ENCODE data around the gene TULP1. TPM values are rescaled to one million over a fixed set of nuclear protein-coding genes. Genes with fewer than 3 reads are reported as not detected.
A peak's percentile ranks its signal among the peaks of the same experiment; 100 is the strongest.

TULP1 gene
- total and polyA plus RNA-seq, 2 of the 8 experiments (the other 6 are each of a cell fraction or from before 2014, with no cell fraction given) = 3.2 to 6.8 TPM

DNA sequence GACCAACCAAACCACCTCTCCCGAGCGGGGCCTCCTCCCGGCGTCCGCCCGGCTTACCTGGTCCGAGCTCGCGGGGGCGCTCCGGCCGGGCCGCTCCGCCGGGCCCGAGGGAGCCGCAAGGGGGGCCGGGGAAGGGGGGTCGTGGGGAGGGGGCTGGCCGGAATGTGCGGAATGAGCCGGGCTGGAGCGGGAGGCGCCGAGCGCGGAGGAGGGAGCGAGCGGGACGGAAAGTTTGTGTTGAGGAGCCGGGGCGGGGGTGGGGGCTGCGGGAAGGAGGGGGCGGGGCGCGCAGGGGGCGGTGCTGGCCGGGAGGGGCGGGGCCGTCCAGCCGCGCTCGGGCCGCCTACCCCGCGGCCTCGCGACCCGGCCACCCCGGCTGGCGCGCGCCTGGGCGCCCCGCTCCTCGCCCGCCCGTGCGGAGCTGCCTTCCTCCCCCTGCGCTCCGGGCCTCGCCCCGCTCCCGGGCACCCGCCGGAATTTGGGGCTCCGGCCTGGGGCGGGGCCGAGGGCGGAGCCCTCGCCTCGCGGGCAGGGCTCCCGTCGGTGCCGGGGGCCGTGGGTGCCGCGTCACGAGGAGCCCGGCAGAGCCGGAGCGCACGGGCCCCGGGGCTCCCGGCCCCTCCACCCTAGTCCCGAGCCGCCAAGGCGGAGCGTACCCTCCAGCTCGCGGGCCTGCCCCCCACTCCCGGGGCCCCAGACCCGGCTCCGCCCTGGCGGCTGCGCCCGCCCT lies 15.7 kb downstream of the TULP1 start, which contains the start of gene TEAD3 (continued):
- TF ChIP-seq CHD7 (IDR thresholded peaks at IDR 0.05; ENCODE audit: insufficient replicate concordance, low read length) = no peak
- TF ChIP-seq SAP30 (IDR thresholded peaks at IDR 0.05; ENCODE audit: insufficient read depth, insufficient replicate concordance, low read length) = no peak
- TF ChIP-seq EP300 (IDR thresholded peaks at IDR 0.05; ENCODE audit: borderline replicate concordance in 1 of 2, low read depth in 2 of 2, low read length in 2 of 2) = no peak
- TF ChIP-seq KDM1A (IDR thresholded peaks at IDR 0.05; ENCODE audit: borderline replicate concordance, low read length) = no peak
- TF ChIP-seq SUZ12 (IDR thresholded peaks at IDR 0.05; ENCODE audit: low read length) = no peak
- TF ChIP-seq, protein P1, sequence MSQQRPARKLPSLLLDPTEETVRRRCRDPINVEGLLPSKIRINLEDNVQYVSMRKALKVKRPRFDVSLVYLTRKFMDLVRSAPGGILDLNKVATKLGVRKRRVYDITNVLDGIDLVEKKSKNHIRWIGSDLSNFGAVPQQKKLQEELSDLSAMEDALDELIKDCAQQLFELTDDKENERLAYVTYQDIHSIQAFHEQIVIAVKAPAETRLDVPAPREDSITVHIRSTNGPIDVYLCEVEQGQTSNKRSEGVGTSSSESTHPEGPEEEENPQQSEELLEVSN (IDR thresholded peaks at IDR 0.05) = no peak
- TF ChIP-seq TAF7 (optimal IDR thresholded peaks at IDR 0.05; ENCODE audit: borderline replicate concordance, low read depth, low read length) = peak; percentile 47
- TF ChIP-seq JUND (IDR thresholded peaks at IDR 0.05; ENCODE audit: low read length) = no peak
- no peak for TF ChIP-seq ASH2L (IDR thresholded peaks at IDR 0.05; ENCODE audit: low read length)
